ENCODE results near the gene CSGALNACT2.

DNA sequence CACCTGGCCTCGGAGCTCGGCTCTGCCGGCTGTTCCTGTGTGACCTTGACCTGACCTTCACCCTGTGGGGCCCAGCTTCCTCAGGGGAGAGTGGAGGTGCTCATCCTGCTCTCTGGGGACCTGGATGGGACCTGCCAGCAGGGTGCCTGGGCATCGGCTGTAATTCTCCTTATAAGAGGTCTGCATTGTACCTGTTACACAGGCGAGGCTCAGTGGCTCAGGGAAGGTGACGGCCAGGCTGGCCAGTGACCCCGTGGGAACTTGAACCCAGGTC, 32.4 kb upstream of the CSGALNACT2 start:
- TF ChIP-seq, protein P1, sequence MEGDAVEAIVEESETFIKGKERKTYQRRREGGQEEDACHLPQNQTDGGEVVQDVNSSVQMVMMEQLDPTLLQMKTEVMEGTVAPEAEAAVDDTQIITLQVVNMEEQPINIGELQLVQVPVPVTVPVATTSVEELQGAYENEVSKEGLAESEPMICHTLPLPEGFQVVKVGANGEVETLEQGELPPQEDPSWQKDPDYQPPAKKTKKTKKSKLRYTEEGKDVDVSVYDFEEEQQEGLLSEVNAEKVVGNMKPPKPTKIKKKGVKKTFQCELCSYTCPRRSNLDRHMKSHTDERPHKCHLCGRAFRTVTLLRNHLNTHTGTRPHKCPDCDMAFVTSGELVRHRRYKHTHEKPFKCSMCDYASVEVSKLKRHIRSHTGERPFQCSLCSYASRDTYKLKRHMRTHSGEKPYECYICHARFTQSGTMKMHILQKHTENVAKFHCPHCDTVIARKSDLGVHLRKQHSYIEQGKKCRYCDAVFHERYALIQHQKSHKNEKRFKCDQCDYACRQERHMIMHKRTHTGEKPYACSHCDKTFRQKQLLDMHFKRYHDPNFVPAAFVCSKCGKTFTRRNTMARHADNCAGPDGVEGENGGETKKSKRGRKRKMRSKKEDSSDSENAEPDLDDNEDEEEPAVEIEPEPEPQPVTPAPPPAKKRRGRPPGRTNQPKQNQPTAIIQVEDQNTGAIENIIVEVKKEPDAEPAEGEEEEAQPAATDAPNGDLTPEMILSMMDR (IDR thresholded peaks at IDR 0.05), result no peak
- no peak for TF ChIP-seq POLR2A (IDR thresholded peaks at IDR 0.05)
